ENCODE results near the gene RNF41.

The RNF41 gene

GRCh38 chr12:56178347-56178746, 43.4 kb downstream of the RNF41 start:
- 91 to 95% methylated on average over 3 of the region's 3 CpGs for WGBS, 2 experiments
- peaks cover 71% of the 10 kb centered on the region for H3K36me3 ChIP-seq (ENCODE audit: control insufficient read depth, insufficient read depth, low read length)
- no peaks in the 10 kb centered on the region for H3K4me1 ChIP-seq (ENCODE audit: control insufficient read depth, insufficient read depth, low read length)
- peak overlapping the region; percentile 18 for H3K27ac ChIP-seq (ENCODE audit: insufficient read depth, low read depth, low read length, poor library complexity, severe bottlenecking)
- no peak overlapping the region for H3K4me3 ChIP-seq (ENCODE audit: insufficient read depth, low read depth, low read length)
- H3K9me3 ChIP-seq (ENCODE audit: control insufficient read depth, low read length): no peaks in the 10 kb centered on the region
- no peaks in the 10 kb centered on the region for H3K27me3 ChIP-seq (ENCODE audit: control insufficient read depth, insufficient read depth, low read length, poor library complexity, severe bottlenecking)

- Histone ChIP-seq H3K27me3 (ENCODE audit: control insufficient read depth, insufficient read depth, low read length, poor library complexity, severe bottlenecking) (no peaks in the 10 kb centered on the region), H3K4me1 (ENCODE audit: control insufficient read depth, insufficient read depth, low read length) (no peaks in the 10 kb centered on the region), H3K27ac (ENCODE audit: insufficient read depth, low read depth, low read length, poor library complexity, severe bottlenecking) (no peak overlapping the region), H3K4me3 (ENCODE audit: insufficient read depth, low read depth, low read length) (no peak overlapping the region), H3K36me3 (ENCODE audit: control insufficient read depth, insufficient read depth, low read length) (peaks cover 84% of the 10 kb centered on the region), H3K9me3 (ENCODE audit: control insufficient read depth, low read length) (no peaks in the 10 kb centered on the region)
- WGBS, 2 experiments: 97% methylated on average over 7 of the region's 7 CpGs
Measured at GRCh38 chr12:56172839-56173238, 48.9 kb downstream of the RNF41 start.

GRCh38 chr12:56169229-56169759, 52.4 kb downstream of the RNF41 start:
- no peaks in the 10 kb centered on the region for H3K27me3 ChIP-seq (ENCODE audit: control insufficient read depth, insufficient read depth, low read length, poor library complexity, severe bottlenecking)
- no peaks in the 10 kb centered on the region for H3K4me1 ChIP-seq (ENCODE audit: control insufficient read depth, insufficient read depth, low read length)
- no peak overlapping the region for H3K4me3 ChIP-seq (ENCODE audit: insufficient read depth, low read depth, low read length)
- H3K9me3 ChIP-seq (ENCODE audit: control insufficient read depth, low read length): no peaks in the 10 kb centered on the region
- 96 to 97% methylated on average over 11 of the region's 11 CpGs for WGBS, 2 experiments
- H3K27ac ChIP-seq (ENCODE audit: insufficient read depth, low read depth, low read length, poor library complexity, severe bottlenecking): no peak overlapping the region
- peaks cover 73% of the 10 kb centered on the region for H3K36me3 ChIP-seq (ENCODE audit: control insufficient read depth, insufficient read depth, low read length)

- Histone ChIP-seq H3K27ac (ENCODE audit: insufficient read depth, low read depth, low read length, poor library complexity, severe bottlenecking) (no peak overlapping the region), H3K27me3 (ENCODE audit: control insufficient read depth, insufficient read depth, low read length, poor library complexity, severe bottlenecking) (no peaks in the 10 kb centered on the region), H3K4me1 (ENCODE audit: control insufficient read depth, insufficient read depth, low read length) (peaks cover 27% of the 10 kb centered on the region), H3K9me3 (ENCODE audit: control insufficient read depth, low read length) (no peaks in the 10 kb centered on the region), H3K4me3 (ENCODE audit: insufficient read depth, low read depth, low read length) (no peak overlapping the region), H3K36me3 (ENCODE audit: control insufficient read depth, insufficient read depth, low read length) (peaks cover 56% of the 10 kb centered on the region)
- 86 to 92% methylated on average over 4 of the region's 4 CpGs for WGBS, 2 experiments
Measured at GRCh38 chr12:56165369-56165768, 56.4 kb downstream of the RNF41 start.

- 95 to 96% methylated on average over 16 to 17 of the region's 17 CpGs for whole genome bisulfite sequencing, 2 experiments
- no peaks in the 10 kb centered on the region for H3K27me3 ChIP-seq (ENCODE audit: control insufficient read depth, insufficient read depth, low read length, poor library complexity, severe bottlenecking)
- peaks cover 53% of the 10 kb centered on the region for H3K36me3 ChIP-seq (ENCODE audit: control insufficient read depth, insufficient read depth, low read length)
Measured at GRCh38 chr12:56164345-56164729, 57.4 kb downstream of the RNF41 start.

GRCh38 chr12:56163533-56164344, 58.0 kb downstream of the RNF41 start:
- H3K9me3 ChIP-seq (ENCODE audit: control insufficient read depth, low read length): no peaks in the 10 kb centered on the region
- H3K27ac ChIP-seq (ENCODE audit: insufficient read depth, low read depth, low read length, poor library complexity, severe bottlenecking): peak overlapping the region; percentile 23
- H3K27me3 ChIP-seq (ENCODE audit: control insufficient read depth, insufficient read depth, low read length, poor library complexity, severe bottlenecking): no peaks in the 10 kb centered on the region
- H3K4me3 ChIP-seq (ENCODE audit: insufficient read depth, low read depth, low read length): no peak overlapping the region
- H3K36me3 ChIP-seq (ENCODE audit: control insufficient read depth, insufficient read depth, low read length): peaks cover 51% of the 10 kb centered on the region
- 81 to 88% methylated on average over 11 of the region's 11 CpGs for WGBS, 2 experiments
- H3K4me1 ChIP-seq (ENCODE audit: control insufficient read depth, insufficient read depth, low read length): peaks cover 34% of the 10 kb centered on the region

More at GRCh38 chr12:56164345-56164729, 57.4 kb downstream of the RNF41 start:
- Histone ChIP-seq H3K4me1 (ENCODE audit: control insufficient read depth, insufficient read depth, low read length) (peaks cover 34% of the 10 kb centered on the region), H3K4me3 (ENCODE audit: insufficient read depth, low read depth, low read length) (no peak overlapping the region), H3K9me3 (ENCODE audit: control insufficient read depth, low read length) (no peaks in the 10 kb centered on the region), H3K27ac (ENCODE audit: insufficient read depth, low read depth, low read length, poor library complexity, severe bottlenecking) (no peak overlapping the region)

GRCh38 chr12:56162468-56163290, 59.0 kb downstream of the RNF41 start:
- H3K4me1 ChIP-seq (ENCODE audit: control insufficient read depth, insufficient read depth, low read length): peaks cover 34% of the 10 kb centered on the region
- H3K27me3 ChIP-seq (ENCODE audit: control insufficient read depth, insufficient read depth, low read length, poor library complexity, severe bottlenecking): no peaks in the 10 kb centered on the region
- peaks cover 41% of the 10 kb centered on the region for H3K36me3 ChIP-seq (ENCODE audit: control insufficient read depth, insufficient read depth, low read length)
- 76 to 82% methylated on average over 10 to 11 of the region's 11 CpGs for WGBS, 2 experiments
- H3K9me3 ChIP-seq (ENCODE audit: control insufficient read depth, low read length): no peaks in the 10 kb centered on the region
- H3K4me3 ChIP-seq (ENCODE audit: insufficient read depth, low read depth, low read length): no peak overlapping the region
- H3K27ac ChIP-seq (ENCODE audit: insufficient read depth, low read depth, low read length, poor library complexity, severe bottlenecking): no peak overlapping the region

GRCh38 chr12:56161690-56162351, 59.9 kb downstream of the RNF41 start:
- WGBS, 2 experiments: 82 to 83% methylated on average over 9 to 10 of the region's 10 CpGs
- peak overlapping the region; percentile 61 for H3K27ac ChIP-seq (ENCODE audit: insufficient read depth, low read depth, low read length, poor library complexity, severe bottlenecking)
- no peaks in the 10 kb centered on the region for H3K9me3 ChIP-seq (ENCODE audit: control insufficient read depth, low read length)
- no peak overlapping the region for H3K4me3 ChIP-seq (ENCODE audit: insufficient read depth, low read depth, low read length)
- peaks cover 38% of the 10 kb centered on the region for H3K4me1 ChIP-seq (ENCODE audit: control insufficient read depth, insufficient read depth, low read length)
- H3K36me3 ChIP-seq (ENCODE audit: control insufficient read depth, insufficient read depth, low read length): peaks cover 37% of the 10 kb centered on the region
- no peaks in the 10 kb centered on the region for H3K27me3 ChIP-seq (ENCODE audit: control insufficient read depth, insufficient read depth, low read length, poor library complexity, severe bottlenecking)

GRCh38 chr12:56160894-56161689, 60.6 kb downstream of the RNF41 start:
- WGBS, 2 experiments: 87 to 91% methylated on average over 11 of the region's 11 CpGs
- H3K4me3 ChIP-seq (ENCODE audit: insufficient read depth, low read depth, low read length): peak overlapping the region; percentile 70
- H3K27ac ChIP-seq (ENCODE audit: insufficient read depth, low read depth, low read length, poor library complexity, severe bottlenecking): peak overlapping the region; percentile 61
- H3K36me3 ChIP-seq (ENCODE audit: control insufficient read depth, insufficient read depth, low read length): peaks cover 37% of the 10 kb centered on the region
- no peaks in the 10 kb centered on the region for H3K9me3 ChIP-seq (ENCODE audit: control insufficient read depth, low read length)
- peaks cover 38% of the 10 kb centered on the region for H3K4me1 ChIP-seq (ENCODE audit: control insufficient read depth, insufficient read depth, low read length)
- no peaks in the 10 kb centered on the region for H3K27me3 ChIP-seq (ENCODE audit: control insufficient read depth, insufficient read depth, low read length, poor library complexity, severe bottlenecking)

All from ectodermal cell (in vitro differentiated cells).